Stimulated activated naive CD8-positive, alpha-beta T cell treated with anti-CD3 and anti-CD28 coated beads, Interleukin-15, Interleukin-2, amounts not matched to agents 100 U/mL and 50 U/mL, for 24 hours (primary cell): ENCODE measurements around the gene DMKN.

Experiments used
- ATAC-seq: fragments of 150-1000 bp; cut with Tn5 transposase; one replicate; pipeline ENCODE4 v1.10.0; 2021
- DNase-seq: peaks from one replicate; pipeline ENCODE4 v3.0.0; 2021

Gene DMKN

DNA sequence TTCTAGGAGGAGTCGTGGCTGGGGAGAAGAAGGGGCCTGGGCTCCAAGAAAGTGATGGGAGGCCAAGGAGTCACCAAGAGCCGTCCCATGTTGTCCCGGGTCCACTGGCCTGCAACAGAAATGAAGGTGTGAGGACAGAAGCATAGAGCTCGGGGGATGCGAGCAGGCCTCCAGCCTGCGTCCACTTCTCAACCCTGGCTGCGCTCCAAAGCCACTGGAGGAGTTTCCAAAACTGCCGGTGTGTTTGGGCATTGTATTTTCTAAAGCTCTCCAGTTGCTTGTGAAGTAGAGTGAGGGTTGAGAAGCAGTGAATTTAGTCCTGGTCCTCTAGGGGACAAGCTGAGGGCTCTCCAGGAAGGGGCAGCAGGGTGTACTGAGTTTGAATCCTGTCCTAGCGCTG, 52.4 kb downstream of the DMKN start:
- ATAC-seq: no peak
- no peak for DNase-seq

DNA sequence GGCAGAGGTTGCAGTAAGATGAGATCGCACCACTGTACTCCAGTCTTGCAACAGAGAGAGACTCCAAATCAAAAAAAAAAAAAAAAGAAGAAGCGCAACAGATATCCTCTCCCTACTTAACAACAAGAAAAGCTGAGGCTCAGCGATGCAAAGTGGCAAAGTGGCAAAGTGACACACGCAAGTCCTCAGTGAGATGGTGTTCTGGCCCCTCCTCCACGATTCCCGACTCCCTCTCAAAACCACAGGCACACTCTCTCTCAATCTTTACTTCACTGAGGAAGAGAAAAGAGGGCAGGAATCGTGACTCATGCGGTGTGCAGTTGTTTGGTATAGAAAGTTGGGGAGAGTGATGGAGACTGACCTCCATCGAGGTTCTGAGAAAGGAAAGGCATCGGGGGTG, 52.8 kb downstream of the DMKN start:
- no peak for ATAC-seq
- no peak for DNase-seq

- DNase-seq: no peak
Observed at GRCh38 chr19:35459414-35460082, 53.9 kb downstream of the DMKN start.

GRCh38 chr19:35458731-35459391, 54.6 kb downstream of the DMKN start:
- DNase-seq (no peak), ATAC-seq (no peak)

More at GRCh38 chr19:35459414-35460082, 53.9 kb downstream of the DMKN start:
- ATAC-seq: no peak

GRCh38 chr19:35458192-35458591, 55.3 kb downstream of the DMKN start:
- DNase-seq: no peak
- no peak for ATAC-seq

DNA sequence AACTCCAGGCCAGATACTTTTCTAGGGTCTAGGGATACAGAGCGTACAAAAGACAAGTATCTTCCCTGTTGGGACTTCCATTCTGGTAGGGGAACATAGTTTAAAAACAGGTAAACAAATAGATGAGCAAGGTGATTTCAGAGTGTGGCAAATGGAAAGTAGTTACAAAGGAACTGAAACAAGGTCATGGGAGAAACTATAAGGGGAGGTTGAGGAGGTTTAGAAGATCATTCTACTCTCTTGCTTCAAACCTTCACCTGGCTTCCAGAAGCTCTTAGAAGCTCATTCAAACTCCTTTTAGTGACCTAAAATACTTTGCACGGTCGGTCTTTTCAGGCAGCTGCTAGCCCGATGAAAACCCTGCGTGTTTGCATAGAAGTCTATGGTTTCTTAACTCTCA, 56.3 kb downstream of the DMKN start:
- no peak for DNase-seq
- ATAC-seq: no peak

DNA sequence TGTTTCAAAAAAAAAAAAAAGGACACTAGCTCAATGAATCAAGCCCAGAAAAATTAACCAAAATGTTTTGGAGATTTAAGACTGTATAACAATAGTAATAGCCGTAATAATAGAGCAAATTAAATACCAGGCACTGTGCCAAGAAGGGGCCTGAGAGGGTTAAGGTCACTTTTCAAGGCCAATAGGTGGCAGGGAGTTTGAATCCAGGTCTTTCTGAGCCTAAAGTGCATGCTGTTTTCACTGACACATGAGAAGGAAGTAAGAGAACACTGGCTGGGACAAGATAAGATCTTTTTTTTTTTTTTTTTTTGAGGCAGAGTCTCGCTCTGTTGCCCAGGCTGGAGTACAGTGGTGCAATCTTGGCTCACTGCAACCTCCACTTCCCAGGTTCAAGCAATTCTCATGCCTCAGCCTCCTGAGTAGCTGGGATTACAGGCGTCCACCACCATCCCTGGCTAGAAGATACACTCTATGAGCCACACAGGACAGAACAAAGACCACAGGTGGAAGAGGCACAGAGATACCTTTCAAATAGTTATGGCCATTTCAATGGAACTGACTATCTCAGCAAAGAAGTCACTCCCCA, 57.7 kb downstream of the DMKN start:
- DNase-seq: no peak

GRCh38 chr19:35454663-35455062, 58.8 kb downstream of the DMKN start:
- ATAC-seq: no peak
- no peak for DNase-seq

More for the DNA sequence above, 57.7 kb downstream of the DMKN start:
- no peak for ATAC-seq

- DNase-seq: peak; percentile 38
Observed at GRCh38 chr19:35451338-35452096, 61.9 kb downstream of the DMKN start.

DNA sequence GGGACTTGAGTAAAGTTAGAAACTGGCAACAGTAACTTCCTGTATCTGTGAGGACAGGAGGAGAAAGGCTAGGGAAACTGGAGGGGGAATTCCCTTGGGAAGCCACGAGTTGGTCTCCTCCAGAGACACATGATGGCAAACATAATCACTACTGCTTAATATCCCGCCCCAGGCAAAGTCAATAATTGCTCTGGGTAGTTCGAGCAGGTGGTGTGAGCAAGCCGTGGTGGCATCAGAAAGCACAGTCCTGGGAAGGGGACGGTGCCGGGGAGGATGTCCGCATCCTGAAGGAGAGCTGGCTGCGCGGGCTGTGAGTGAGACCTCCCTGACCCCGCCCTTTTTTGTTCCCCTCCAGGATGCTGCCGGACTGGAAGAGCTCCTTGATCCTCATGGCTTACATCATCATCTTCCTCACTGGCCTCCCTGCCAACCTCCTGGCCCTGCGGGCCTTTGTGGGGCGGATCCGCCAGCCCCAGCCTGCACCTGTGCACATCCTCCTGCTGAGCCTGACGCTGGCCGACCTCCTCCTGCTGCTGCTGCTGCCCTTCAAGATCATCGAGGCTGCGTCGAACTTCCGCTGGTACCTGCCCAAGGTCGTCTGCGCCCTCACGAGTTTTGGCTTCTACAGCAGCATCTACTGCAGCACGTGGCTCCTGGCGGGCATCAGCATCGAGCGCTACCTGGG, 63.9 kb downstream of the DMKN start:
- no peak for ATAC-seq
- DNase-seq: no peak

More at GRCh38 chr19:35451338-35452096, 61.9 kb downstream of the DMKN start:
- ATAC-seq: peak; percentile 91

GRCh38 chr19:35447606-35448469, 65.6 kb downstream of the DMKN start, which contains the start of gene FFAR2:
FFAR2 (plus strand) TSS chr19:35448257; CDS start chr19:35449715, 1,458 bp downstream.
- no peak for ATAC-seq

More at GRCh38 chr19:35447606-35448469, 65.6 kb downstream of the DMKN start, which contains the start of gene FFAR2:
- no peak for DNase-seq
